Neutrophil (primary cell): ENCODE results near the gene JPT2.

Experiments
- H3K27ac ChIP-seq: fragments of 200-600 bp; sonication (generic); 2 replicates; pipeline ENCODE4 v1.5.1; 2016; ENCODE audit warnings: mild to moderate bottlenecking, moderate library complexity
- H3K27me3 ChIP-seq: fragments of 200-600 bp; sonication (generic); 2 replicates; pipeline ENCODE4 v1.6.0; 2016; ENCODE audit warnings: mild to moderate bottlenecking
- H3K36me3 ChIP-seq: fragments of 200-600 bp; sonication (generic); 2 replicates; pipeline ENCODE4 v1.5.1; 2017
- H3K4me1 ChIP-seq, 2 experiments: fragments of 200-600 bp in 1 of 2; sonication (generic) in 1 of 2; 1 replicate in 1 of 2; 2 replicates in 1 of 2; pipeline versions ENCODE4 v1.5.1 to v1.6.1; 2013 to 2016; ENCODE audit warnings: low read depth in 1 of 2, low read length in 1 of 2, mild to moderate bottlenecking in 1 of 2, moderate library complexity in 1 of 2; ENCODE audit not compliant: control insufficient read depth in 1 of 2, insufficient read depth in 1 of 2
- H3K4me3 ChIP-seq, 2 experiments: fragments of 200-600 bp in 1 of 2; sonication (generic) in 1 of 2; 1 replicate in 1 of 2; 2 replicates in 1 of 2; pipeline ENCODE4 v1.5.1; 2013 to 2016; ENCODE audit warnings: low read depth in 1 of 2, low read length in 1 of 2, mild to moderate bottlenecking in 1 of 2, moderate library complexity in 1 of 2
- H3K9me3 ChIP-seq: fragments of 200-600 bp; sonication (generic); 2 replicates; pipeline ENCODE4 v1.5.1; 2016
- TF ChIP-seq, protein P1 (sequence below): fragments of 200-600 bp; sonication (generic); IDR thresholded peaks from 2 replicates; pipeline ENCODE4 v1.5.1; 2016; ENCODE audit warnings: antibody characterized with exemption

JPT2 gene

GRCh38 chr16:1643521-1643920 is 34.6 kb upstream of the JPT2 start:
- Histone ChIP-seq H3K4me1 (peaks cover 0 to 5% of the 10 kb centered on the region in 2 experiments), H3K36me3 (peaks cover 65% of the 10 kb centered on the region), H3K9me3 (no peaks in the 10 kb centered on the region), H3K27ac (no peak overlapping the region), H3K27me3 (no peaks in the 10 kb centered on the region), H3K4me3 (no peak overlapping the region)
- TF ChIP-seq, protein P1, sequence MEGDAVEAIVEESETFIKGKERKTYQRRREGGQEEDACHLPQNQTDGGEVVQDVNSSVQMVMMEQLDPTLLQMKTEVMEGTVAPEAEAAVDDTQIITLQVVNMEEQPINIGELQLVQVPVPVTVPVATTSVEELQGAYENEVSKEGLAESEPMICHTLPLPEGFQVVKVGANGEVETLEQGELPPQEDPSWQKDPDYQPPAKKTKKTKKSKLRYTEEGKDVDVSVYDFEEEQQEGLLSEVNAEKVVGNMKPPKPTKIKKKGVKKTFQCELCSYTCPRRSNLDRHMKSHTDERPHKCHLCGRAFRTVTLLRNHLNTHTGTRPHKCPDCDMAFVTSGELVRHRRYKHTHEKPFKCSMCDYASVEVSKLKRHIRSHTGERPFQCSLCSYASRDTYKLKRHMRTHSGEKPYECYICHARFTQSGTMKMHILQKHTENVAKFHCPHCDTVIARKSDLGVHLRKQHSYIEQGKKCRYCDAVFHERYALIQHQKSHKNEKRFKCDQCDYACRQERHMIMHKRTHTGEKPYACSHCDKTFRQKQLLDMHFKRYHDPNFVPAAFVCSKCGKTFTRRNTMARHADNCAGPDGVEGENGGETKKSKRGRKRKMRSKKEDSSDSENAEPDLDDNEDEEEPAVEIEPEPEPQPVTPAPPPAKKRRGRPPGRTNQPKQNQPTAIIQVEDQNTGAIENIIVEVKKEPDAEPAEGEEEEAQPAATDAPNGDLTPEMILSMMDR: no peak

DNA sequence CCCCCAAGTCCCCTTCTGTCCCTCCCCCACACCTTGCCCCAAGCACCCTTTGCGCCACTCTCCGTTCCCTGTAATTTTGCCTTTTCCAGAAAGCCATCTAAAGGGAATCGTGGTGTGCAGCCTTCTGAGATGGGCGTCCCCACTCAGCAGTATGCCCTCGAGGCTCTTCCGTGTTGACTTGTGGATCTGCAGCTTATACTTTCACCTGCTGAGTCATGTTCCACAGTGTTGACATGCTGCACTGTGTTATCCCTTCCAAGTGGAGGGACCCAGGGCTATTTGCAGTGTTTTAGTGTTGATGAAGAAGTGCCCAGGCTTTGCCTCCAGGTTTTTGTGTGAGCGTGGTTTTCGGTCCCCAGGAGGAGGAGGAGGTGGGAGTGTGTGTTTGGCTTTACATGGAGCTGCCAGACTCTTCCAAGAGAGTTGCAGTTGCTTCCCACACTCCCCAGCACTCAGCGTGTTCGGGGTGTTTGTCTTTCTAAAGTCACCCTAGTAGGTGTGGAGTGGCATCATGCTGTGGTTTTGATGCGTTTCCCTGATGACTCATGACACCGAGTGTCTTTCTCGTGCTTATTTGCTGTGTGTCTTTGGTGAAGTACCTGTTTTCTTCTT is 32.1 kb upstream of the JPT2 start:
- Histone ChIP-seq H3K4me1 (peaks cover 0 to 5% of the 10 kb centered on the region in 2 experiments), H3K36me3 (peaks cover 42% of the 10 kb centered on the region), H3K9me3 (no peaks in the 10 kb centered on the region), H3K27ac (peak overlapping the region; percentile 42), H3K4me3 (no peak overlapping the region), H3K27me3 (no peaks in the 10 kb centered on the region)
- TF ChIP-seq, protein P1: no peak

GRCh38 chr16:1647856-1648255 is 30.2 kb upstream of the JPT2 start:
- H3K9me3 ChIP-seq: no peaks in the 10 kb centered on the region
- no peak overlapping the region for H3K4me3 ChIP-seq
- no peaks in the 10 kb centered on the region for H3K27me3 ChIP-seq
- peaks cover 0 to 5% of the 10 kb centered on the region in 2 experiments for H3K4me1 ChIP-seq
- TF ChIP-seq, protein P1: no peak
- H3K27ac ChIP-seq: no peak overlapping the region
- H3K36me3 ChIP-seq: peaks cover 33% of the 10 kb centered on the region

GRCh38 chr16:1650131-1650530 is 27.9 kb upstream of the JPT2 start:
- Histone ChIP-seq H3K9me3 (no peaks in the 10 kb centered on the region), H3K36me3 (peaks cover 34% of the 10 kb centered on the region), H3K27ac (no peak overlapping the region), H3K27me3 (no peaks in the 10 kb centered on the region), H3K4me1 (peaks cover 0 to 5% of the 10 kb centered on the region in 2 experiments), H3K4me3 (no peak overlapping the region)
- TF ChIP-seq, protein P1: no peak

- H3K27me3 ChIP-seq: no peaks in the 10 kb centered on the region
- peaks cover 36% of the 10 kb centered on the region for H3K36me3 ChIP-seq
- H3K9me3 ChIP-seq: no peaks in the 10 kb centered on the region
- no peak overlapping the region for H3K4me3 ChIP-seq
- peaks cover 0 to under 1% of the 10 kb centered on the region in 2 experiments for H3K4me1 ChIP-seq
- TF ChIP-seq, protein P1: no peak
- H3K27ac ChIP-seq: no peak overlapping the region
These were observed 26.7 kb upstream of the JPT2 start for GRCh38 chr16:1651094-1651973.
